Esophagus muscularis mucosa (tissue), 4 donors: ENCODE data around the gene SLFN5.

Experiments used
- CTCF ChIP-seq, 3 experiments: fragments of 200-600 bp in 2 of 3; fragments of 450-650 bp in 1 of 3; sonication (generic) in 2 of 3; IDR thresholded peaks; one replicate each; pipeline ENCODE4 v1.5.1; 2017 to 2019; ENCODE audit warnings: antibody characterized with exemption in 3 of 3, mild to moderate bottlenecking in 2 of 3, moderate library complexity in 1 of 3
- EP300 ChIP-seq: sonication (generic); formaldehyde crosslinking; IDR thresholded peaks from one replicate; pipeline ENCODE4 v1.6.1; 2017; ENCODE audit warnings: antibody characterized with exemption
- POLR2A ChIP-seq: fragments of 450-650 bp; IDR thresholded peaks from one replicate; pipeline ENCODE4 v1.6.1; 2017; ENCODE audit warnings: antibody characterized with exemption, moderate library complexity, mild to moderate bottlenecking, low read depth
- POLR2AphosphoS5 ChIP-seq, 2 donors: sonication (generic); formaldehyde crosslinking; IDR thresholded peaks; one replicate each; pipeline ENCODE4 v1.6.1; 2017; ENCODE audit warnings: antibody characterized with exemption in 2 of 2

GRCh38 chr17:35217107-35217506 lies 25.8 kb upstream of the SLFN5 start:
- TF ChIP-seq CTCF (IDR thresholded peaks at IDR 0.05) (no peak), POLR2AphosphoS5 (IDR thresholded peaks at IDR 0.05) (no peak), POLR2A (no peak), EP300 (no peak)
